GM19467 (cell line): ENCODE data around the gene NELFA.

Experiments used
- ATAC-seq: cut with Tn5 transposase; IDR thresholded peaks from one replicate; pipeline ENCODE4 v1.9.1; 2021; ENCODE audit warnings: mild to moderate bottlenecking, moderate library complexity; ENCODE audit not compliant: unreplicated experiment

NELFA gene

GRCh38 chr4:1968686-1969295, 40.0 kb downstream of the NELFA start:
- no peak for ATAC-seq

DNA sequence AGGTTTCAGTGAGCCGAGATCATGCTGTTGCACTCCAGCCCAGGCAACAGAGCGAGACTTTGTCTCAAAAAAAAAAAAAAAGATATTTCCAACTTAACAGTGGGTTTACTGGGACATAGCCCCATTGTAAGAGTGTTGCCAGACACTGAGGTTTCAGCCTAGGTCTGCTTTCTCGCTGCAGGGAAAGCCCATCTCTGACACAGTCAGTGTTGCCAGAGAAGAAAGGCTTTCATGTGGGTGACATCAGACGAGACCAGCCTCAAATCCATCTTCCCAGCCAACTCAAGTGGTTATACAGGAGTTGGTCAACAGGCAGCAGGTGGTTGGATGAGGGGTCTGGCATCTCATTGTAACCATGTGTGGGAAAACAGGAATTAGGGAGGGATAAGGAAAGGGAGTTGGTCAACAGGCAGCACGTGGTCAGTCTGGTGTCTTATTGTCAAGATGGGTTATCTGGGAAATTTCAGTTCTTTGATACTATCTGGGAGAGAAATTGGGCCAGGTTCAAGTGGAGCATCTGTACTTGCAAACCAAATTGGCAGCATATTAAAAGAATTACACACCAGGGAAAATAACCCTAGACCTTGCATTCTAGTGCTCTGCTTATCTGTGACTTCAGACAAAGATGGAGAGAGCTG, 41.1 kb downstream of the NELFA start:
- no peak for ATAC-seq

- no peak for ATAC-seq
These were observed 43.8 kb downstream of the NELFA start for GRCh38 chr4:1964971-1965370.

- no peak for ATAC-seq
These were observed 44.3 kb downstream of the NELFA start for GRCh38 chr4:1964443-1964842.

- ATAC-seq = no peak
These were observed 45.8 kb downstream of the NELFA start for GRCh38 chr4:1962980-1963379.

- ATAC-seq = no peak
These were observed 47.2 kb downstream of the NELFA start for GRCh38 chr4:1961563-1961962.

DNA sequence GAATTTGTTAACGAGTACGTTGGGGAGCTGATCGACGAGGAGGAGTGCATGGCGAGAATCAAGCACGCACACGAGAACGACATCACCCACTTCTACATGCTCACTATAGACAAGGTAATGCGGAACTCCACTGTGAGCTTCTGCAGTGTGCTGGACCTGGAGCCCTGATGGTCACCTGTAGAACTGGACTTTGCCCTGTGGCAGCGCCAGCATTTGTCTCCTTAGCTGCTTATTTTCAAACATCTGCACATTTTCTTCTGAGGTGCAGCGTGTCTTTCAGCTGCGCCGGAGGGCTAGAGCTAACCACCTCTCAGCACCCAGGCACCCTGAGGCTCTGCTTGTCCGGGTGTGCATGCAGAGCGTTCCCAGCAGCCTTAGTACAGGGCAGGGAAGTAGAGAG, 47.7 kb downstream of the NELFA start:
- ATAC-seq = no peak

- no peak for ATAC-seq
These were observed 48.5 kb downstream of the NELFA start for GRCh38 chr4:1960170-1960825.

DNA sequence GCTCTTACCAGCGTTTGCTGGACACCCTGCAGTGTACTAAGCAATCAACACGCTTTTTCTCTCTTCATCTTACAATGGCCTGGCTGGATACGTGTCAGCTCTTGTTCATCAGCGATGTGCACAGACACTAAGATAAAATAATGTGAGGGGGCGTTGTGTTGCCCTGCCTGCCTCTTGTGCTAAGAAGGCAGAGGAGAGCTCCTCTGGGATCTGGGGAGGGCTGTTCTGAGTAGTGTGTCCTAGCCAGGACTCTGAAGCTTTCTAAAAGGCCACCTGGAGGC, 49.7 kb downstream of the NELFA start:
- no peak for ATAC-seq

- ATAC-seq = no peak
These were observed 50.3 kb downstream of the NELFA start for GRCh38 chr4:1958276-1959103.

DNA sequence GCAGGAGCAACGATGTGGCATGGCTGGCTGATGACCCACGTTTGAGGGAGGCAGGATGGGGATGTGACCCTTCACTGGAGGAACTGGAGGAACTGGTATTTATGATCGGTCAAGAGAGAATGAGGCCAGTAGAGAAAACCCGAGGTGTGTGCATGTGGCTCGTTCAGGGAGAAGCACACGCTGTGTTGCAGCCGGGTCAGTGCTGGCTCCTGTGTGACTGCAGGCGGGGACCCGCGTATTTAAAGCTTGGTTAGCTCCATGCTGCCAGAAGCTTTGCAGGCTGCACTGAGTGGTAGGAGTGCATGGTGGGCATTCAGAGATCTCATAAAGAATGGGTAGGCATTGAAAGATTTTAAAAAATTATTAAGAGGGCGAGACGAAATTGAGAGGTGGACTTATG, 52.1 kb downstream of the NELFA start:
- ATAC-seq = no peak

DNA sequence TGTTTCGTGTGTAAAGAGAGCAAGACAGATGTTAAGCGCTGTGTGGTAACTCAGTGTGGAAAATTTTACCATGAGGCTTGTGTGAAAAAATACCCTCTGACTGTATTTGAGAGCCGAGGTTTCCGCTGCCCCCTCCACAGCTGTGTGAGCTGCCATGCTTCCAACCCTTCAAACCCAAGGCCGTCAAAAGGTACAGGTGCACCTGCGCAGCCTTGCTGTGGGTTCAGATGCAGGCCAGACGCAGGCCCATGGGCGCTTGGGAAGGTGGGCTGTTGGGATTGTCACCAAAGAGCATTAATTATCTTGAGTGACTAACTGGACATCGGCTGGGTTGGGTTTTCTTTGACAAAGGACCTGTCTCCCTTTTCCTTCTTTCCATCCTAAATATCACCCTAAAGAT, 55.4 kb downstream of the NELFA start:
- no peak for ATAC-seq

DNA sequence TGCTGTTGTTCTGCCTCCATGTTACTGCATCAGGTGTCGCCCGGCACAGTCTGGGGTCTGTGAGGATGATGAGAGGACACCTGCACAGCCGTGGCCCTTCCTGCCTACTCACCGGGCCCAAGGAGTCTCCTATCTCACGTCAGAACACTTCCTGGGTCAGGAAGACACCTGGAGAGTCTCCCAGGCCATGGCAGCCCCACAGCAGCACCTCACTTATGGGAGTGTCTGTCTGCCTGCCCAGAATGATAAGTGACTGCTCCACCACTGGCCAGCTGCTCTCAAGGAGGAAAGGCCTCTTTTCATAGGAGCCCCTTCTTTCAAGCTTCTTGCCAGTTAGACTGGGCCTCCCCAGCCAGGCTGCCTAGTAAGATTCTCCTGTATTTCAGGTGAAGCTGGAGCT, 56.1 kb downstream of the NELFA start:
- ATAC-seq = no peak

GRCh38 chr4:1952058-1952700, 56.6 kb downstream of the NELFA start:
- no peak for ATAC-seq

GRCh38 chr4:1950369-1950768, 58.4 kb downstream of the NELFA start:
- no peak for ATAC-seq

DNA sequence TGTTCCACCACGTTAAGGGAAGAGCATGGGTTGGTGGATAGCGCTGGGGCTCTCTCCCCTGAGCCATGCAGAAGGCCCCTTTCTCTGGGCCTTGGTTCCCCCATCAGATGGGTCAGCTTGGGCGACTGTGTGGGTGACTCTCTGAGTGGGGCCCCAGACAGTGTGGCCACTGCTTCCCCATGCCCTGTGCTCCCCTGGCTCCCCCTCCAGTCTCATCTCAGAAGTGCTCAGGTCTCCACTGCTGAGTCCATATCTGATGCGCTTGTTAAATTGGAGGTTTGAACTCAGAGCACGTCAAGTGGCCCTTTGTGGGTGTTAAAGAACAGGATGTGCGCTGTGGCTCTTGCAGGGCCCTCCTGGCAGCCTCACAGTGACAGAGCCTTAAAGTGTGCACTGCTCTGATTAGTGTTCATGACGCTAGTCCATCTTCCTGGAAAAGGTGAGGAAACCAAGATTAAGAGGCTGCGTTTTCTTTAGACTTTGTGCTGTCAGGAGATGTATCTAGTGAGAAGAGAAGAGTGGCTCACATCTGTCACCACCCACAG, 59.8 kb downstream of the NELFA start:
- no peak for ATAC-seq

- no peak for ATAC-seq
These were observed 60.5 kb downstream of the NELFA start for GRCh38 chr4:1948232-1948631.

DNA sequence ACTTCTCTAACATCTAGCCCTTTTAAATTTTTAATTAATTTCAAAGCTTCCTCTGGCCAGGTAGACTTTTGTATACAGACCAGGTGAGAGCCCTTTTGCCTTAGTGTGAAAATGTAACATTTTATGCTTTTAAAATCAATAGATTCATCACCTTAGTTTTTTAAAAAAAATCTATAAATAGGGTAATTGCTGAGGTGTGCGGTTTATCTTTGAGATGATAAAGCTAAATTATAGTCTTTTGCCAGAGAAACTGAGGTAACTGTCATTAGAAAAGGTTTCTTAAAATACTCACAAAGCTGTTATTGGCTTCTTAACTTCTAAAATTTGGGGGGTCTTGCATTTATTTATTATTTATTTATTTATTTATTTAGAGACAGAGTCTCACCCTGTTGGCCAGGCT, 62.9 kb downstream of the NELFA start:
- no peak for ATAC-seq

GRCh38 chr4:1945124-1945895, 63.5 kb downstream of the NELFA start:
- ATAC-seq = no peak

GRCh38 chr4:1943928-1944327, 64.8 kb downstream of the NELFA start:
- no peak for ATAC-seq
